Gastroesophageal sphincter (tissue), 4 donors: ENCODE measurements around the gene ARMC7. TPM values are rescaled to one million over a fixed set of nuclear protein-coding genes. Genes with fewer than 3 reads are reported as not detected.
A peak's percentile ranks its signal among the peaks of the same experiment; 100 is the strongest.

Experiments
- ATAC-seq: fragments of 150-250 bp; one replicate; pipeline ENCODE4 v1.9.1; 2016; ENCODE audit warnings: mild to moderate bottlenecking, moderate library complexity
- H3K27ac ChIP-seq, 4 donors: fragments of 200-600 bp; sonication (generic) in 3 of 4; 1 replicate in 3 of 4; 2 replicates in 1 of 4; pipeline ENCODE4 v1.5.1; 2016 to 2019
- H3K27me3 ChIP-seq: fragments of 200-600 bp; sonication (generic); one replicate; pipeline ENCODE4 v1.5.1; 2019
- H3K36me3 ChIP-seq, 2 donors: fragments of 200-600 bp; sonication (generic); one replicate each; pipeline ENCODE4 v1.5.1; 2019; ENCODE audit warnings: control low read depth in 1 of 2
- H3K4me1 ChIP-seq, 3 donors: fragments of 200-600 bp; sonication (generic); 1 replicate in 2 of 3; 2 replicates in 1 of 3; pipeline ENCODE4 v1.5.1; 2016 to 2019; ENCODE audit warnings: control low read depth in 2 of 3
- H3K4me3 ChIP-seq, 2 donors: fragments of 200-600 bp; sonication (generic); one replicate each; pipeline ENCODE4 v1.5.1; 2019; ENCODE audit warnings: mild to moderate bottlenecking in 1 of 2, moderate library complexity in 1 of 2
- H3K9me3 ChIP-seq, 3 donors: fragments of 200-600 bp; sonication (generic); one replicate each; pipeline ENCODE4 v1.5.1; 2017 to 2019; ENCODE audit warnings: control low read depth in 2 of 3
- EP300 ChIP-seq: sonication (generic); formaldehyde crosslinking; IDR thresholded peaks from one replicate; pipeline ENCODE4 v1.6.1; 2017; ENCODE audit warnings: antibody characterized with exemption, mild to moderate bottlenecking
- POLR2A ChIP-seq, 2 donors: fragments of 450-650 bp; IDR thresholded peaks; one replicate each; pipeline ENCODE4 v1.6.1; 2017; ENCODE audit warnings: antibody characterized with exemption in 2 of 2, mild to moderate bottlenecking in 2 of 2, moderate library complexity in 1 of 2
- POLR2AphosphoS5 ChIP-seq: sonication (generic); formaldehyde crosslinking; IDR thresholded peaks from one replicate; pipeline ENCODE4 v1.6.1; 2017; ENCODE audit warnings: antibody characterized with exemption
- WGBS, 2 donors: methylation state at CpG; one replicate each; pipeline ENCODE4 v1.1.5; 2018; ENCODE audit warnings: low coverage in 1 of 2; 5-methylcytosine and 5-hydroxymethylcytosine counted together
- total RNA-seq, 4 donors: library from RNA; depleted of rRNA; stranded (reverse); fragments of >200 nt; gene quantifications; one replicate each; pipeline ENCODE4 v1.1.0, GENCODE V29; 2016
- TF ChIP-seq, protein P1 (sequence below), 4 experiments: fragments of 200-600 bp in 2 of 4; fragments of 450-650 bp in 2 of 4; sonication (generic) in 1 of 4; IDR thresholded peaks; one replicate each; pipeline ENCODE4 v1.5.1; 2017 to 2019; ENCODE audit warnings: antibody characterized with exemption in 4 of 4, mild to moderate bottlenecking in 2 of 4, moderate library complexity in 2 of 4

ARMC7 gene
- total RNA-seq, 4 donors from 2014 or later, result 2.4 to 6.1 (median 3.9) TPM

DNA sequence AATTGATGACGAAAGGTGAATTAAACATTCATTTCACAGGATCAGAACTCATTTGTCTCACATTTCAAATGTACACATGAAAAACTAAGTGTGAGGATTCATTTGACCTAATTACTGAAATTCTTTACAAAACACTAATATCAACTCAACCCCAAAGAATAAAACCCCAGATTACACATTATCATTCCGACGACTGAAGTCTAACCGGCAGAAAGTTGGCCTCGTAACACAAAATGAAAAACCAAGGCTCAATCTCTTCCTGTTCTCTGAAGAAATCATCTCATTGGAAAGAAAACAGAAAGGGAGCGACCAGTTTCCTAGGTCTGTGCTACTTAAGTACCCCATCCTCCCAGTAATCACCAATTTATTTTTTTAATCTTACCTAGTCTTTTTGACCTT, 42.8 kb downstream of the ARMC7 start:
- WGBS, 2 donors, result 89 to 96% methylated on average over 6 of the region's 6 CpGs
- Histone ChIP-seq H3K4me3 (no peak overlapping the region), H3K27me3 (no peaks in the 10 kb centered on the region), H3K36me3 (peaks cover 0 to 9% of the 10 kb centered on the region in 2 donors), H3K9me3 (no peaks in the 10 kb centered on the region), H3K4me1 (peaks cover 0 to 22% (median 6%) of the 10 kb centered on the region in 3 donors), H3K27ac (no peak overlapping the region)
- ATAC-seq, result no peak
- TF ChIP-seq POLR2AphosphoS5, result no peak
- no peak for TF ChIP-seq POLR2A (IDR thresholded peaks at IDR 0.05)
- TF ChIP-seq, protein P1, sequence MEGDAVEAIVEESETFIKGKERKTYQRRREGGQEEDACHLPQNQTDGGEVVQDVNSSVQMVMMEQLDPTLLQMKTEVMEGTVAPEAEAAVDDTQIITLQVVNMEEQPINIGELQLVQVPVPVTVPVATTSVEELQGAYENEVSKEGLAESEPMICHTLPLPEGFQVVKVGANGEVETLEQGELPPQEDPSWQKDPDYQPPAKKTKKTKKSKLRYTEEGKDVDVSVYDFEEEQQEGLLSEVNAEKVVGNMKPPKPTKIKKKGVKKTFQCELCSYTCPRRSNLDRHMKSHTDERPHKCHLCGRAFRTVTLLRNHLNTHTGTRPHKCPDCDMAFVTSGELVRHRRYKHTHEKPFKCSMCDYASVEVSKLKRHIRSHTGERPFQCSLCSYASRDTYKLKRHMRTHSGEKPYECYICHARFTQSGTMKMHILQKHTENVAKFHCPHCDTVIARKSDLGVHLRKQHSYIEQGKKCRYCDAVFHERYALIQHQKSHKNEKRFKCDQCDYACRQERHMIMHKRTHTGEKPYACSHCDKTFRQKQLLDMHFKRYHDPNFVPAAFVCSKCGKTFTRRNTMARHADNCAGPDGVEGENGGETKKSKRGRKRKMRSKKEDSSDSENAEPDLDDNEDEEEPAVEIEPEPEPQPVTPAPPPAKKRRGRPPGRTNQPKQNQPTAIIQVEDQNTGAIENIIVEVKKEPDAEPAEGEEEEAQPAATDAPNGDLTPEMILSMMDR (IDR thresholded peaks at IDR 0.05), result no peak
- TF ChIP-seq EP300, result no peak

DNA sequence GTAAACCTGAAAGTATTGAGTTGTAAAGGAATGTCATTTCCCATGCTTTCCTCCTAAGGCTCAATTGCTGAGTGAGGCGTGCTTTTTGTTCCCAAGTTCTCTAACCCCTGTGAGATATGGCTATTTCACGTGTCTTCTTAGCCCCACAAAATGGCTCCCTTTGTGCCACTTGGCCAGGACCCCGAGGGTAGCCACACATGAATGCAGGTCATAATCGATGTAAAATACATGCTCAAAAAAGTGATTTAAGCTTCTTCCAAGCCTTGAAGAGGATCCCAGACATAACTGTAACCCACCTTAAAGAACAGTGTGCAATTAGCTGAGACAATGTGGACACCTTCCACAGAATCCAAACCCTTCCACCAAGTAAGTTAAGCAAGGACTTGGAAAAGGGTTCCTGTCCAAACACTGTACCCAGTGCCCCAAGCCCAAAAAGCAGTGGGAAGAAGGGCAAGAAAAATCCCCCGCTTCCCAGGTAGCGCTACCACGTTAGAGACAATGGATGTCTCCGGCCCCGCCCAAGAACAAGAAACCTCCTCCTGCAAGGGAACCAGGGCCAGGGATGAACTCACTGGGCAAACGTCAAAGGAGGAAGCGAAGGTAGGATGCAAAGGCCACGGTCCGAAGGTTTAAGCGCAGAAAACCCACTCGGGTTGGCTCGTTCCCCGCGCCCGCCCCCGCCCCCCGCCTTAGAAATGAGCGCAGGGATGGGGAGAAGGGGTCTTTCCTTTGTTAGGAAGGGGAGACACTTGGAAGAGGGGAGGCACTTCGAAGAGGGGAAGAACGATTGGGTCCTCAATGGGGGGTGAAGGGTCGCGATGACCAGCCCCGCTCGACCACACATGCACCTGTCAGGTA, 43.4 kb downstream of the ARMC7 start:
- H3K4me1 ChIP-seq, result peaks cover 0 to 22% (median 6%) of the 10 kb centered on the region in 3 donors
- no peaks in the 10 kb centered on the region for H3K27me3 ChIP-seq
- 14 to 23% methylated on average over 7 to 8 of the region's 28 CpGs for WGBS, 2 donors
- ATAC-seq, result no peak
- peak overlapping the region; percentile 41 to 93 for H3K4me3 ChIP-seq
- H3K27ac ChIP-seq, result peak overlapping the region in 1 of 4 donors; percentile 82
- H3K9me3 ChIP-seq, result no peaks in the 10 kb centered on the region
- TF ChIP-seq POLR2AphosphoS5 (no peak), POLR2A (IDR thresholded peaks at IDR 0.05) (no peak), EP300 (no peak)
- TF ChIP-seq, protein P1 (IDR thresholded peaks at IDR 0.05), result no peak
- H3K36me3 ChIP-seq, result peaks cover 0 to 3% of the 10 kb centered on the region in 2 donors

DNA sequence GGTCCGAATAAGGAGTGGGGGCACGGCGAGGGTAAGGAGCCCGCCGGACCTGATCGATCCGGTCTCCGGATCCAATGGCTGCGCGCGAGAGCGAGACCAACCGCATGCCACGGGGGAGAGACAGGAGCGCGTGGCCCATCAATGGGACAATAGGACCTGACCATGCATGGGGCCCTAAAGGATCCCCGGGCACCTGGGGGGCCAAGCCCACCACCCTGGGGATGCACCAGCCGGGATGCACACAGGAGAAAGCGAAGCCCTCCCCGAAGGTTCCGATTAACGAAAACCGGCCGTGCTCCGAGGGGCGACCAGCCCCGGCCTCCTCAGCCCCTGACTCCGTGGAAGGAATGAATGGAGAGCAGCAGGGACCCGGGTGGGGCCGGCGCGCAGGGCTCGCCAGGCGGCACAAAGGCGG, 44.0 kb downstream of the ARMC7 start:
- H3K27ac ChIP-seq, result peak overlapping the region in 3 of 4 donors; percentile 82 to 88 (median 85)

DNA sequence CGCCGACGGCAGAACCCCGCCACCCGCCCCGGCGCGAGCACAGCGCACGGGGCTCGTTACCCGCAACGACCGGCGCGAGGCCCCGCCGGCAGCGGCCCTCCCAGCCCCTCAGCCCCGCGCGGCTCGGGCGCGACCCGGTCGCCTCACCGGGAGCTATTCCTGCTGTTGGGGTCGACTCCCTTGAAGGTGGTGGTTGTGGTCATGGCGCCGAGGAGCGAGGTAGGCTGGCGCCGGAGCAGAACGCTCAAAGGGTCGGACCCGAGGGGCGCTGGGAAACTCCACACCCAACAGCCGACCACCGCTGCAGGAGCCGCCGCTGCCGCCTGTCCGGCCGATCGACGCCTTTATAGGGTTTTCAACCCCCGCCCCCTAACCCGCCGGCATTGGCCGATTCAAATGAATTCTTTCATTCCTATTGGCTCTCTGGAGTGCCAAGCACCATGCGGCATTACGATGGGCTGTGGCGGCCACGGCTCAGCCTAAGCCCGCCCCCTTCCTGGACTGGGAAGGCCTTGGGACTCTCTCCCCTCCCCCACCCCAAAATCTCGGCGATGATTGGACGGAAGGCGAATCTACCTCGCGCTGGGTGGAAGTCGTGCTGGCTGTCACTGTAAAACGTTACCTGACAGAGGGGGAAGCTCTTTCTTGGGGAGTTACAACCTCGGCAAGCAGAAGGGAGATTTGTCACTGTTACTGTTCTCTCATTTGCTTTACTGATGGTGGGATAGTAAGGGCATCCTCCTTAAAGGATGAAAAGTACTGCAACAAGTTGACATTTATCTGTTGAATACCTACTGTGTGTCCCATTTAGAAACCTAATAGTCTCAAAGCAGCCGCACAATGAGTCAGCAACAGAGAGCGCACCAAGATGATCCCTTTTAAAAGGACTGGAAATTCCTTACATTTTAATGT, 44.7 kb downstream of the ARMC7 start, which contains the start of gene JPT1:
TSS of gene JPT1 (minus strand) at position 318 of the 912 bp plus-strand sequence. CDS start at position 203, 115 bp downstream.
- peak; percentile 100 for ATAC-seq
- peak within 1 kb of the TSS in 3 of 4 donors; percentile 82 to 88 (median 85) for H3K27ac ChIP-seq
- H3K36me3 ChIP-seq, result no peaks in the 10 kb centered on the region
- 28 to 35% methylated on average over 3 of the region's 67 CpGs for WGBS, 2 donors
- peak within 1 kb of the TSS; percentile 41 to 93 for H3K4me3 ChIP-seq
- H3K9me3 ChIP-seq, result no peaks in the 10 kb centered on the region
- no peaks in the 10 kb centered on the region for H3K27me3 ChIP-seq
- H3K4me1 ChIP-seq, result peaks cover 0 to 22% (median 6%) of the 10 kb centered on the region in 3 donors
- TF ChIP-seq POLR2A (IDR thresholded peaks at IDR 0.05) (peak; percentile 97 to 98), POLR2AphosphoS5 (peak; percentile 99), EP300 (no peak)
- TF ChIP-seq, protein P1 (IDR thresholded peaks at IDR 0.05), result peak in 1 of 4 experiments; percentile 9

More for the DNA sequence above, 44.0 kb downstream of the ARMC7 start:
- Histone ChIP-seq H3K4me1 (peaks cover 0 to 22% (median 6%) of the 10 kb centered on the region in 3 donors), H3K27me3 (no peaks in the 10 kb centered on the region), H3K9me3 (no peaks in the 10 kb centered on the region), H3K4me3 (peak overlapping the region; percentile 41 to 93), H3K36me3 (no peaks in the 10 kb centered on the region)
- WGBS, 2 donors, result no CpG with 5 or more reads among the region's 35 CpGs
- no peak for TF ChIP-seq POLR2AphosphoS5
- TF ChIP-seq, protein P1 (IDR thresholded peaks at IDR 0.05), result no peak
- no peak for TF ChIP-seq POLR2A (IDR thresholded peaks at IDR 0.05)
- TF ChIP-seq EP300, result no peak
- ATAC-seq, result no peak
